ENCODE results near the gene ZNF19.

DNA sequence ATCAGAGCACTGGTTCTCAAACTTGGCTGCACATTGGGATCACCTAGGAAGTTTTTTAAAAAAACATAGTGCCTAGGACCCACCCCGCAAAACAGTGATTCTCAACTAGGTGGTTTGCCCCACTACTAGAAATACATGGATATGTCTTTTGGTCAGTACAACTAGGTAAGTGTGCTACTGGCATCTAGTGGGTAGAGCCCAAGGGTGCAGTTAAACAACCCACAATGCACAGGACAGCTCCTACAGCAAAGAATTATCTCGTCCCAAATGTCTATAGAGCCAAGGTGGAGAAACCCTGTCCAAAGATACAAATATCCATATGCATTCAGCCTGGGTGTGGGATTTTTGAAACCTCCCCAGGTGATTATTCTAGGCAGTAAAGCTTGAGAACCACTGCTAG lies 11.8 kb upstream of the ZNF19 start:
- TF ChIP-seq POLR2A (IDR thresholded peaks at IDR 0.05) (no peak), POLR2AphosphoS5 (IDR thresholded peaks at IDR 0.05) (no peak)
- TF ChIP-seq, protein P1, sequence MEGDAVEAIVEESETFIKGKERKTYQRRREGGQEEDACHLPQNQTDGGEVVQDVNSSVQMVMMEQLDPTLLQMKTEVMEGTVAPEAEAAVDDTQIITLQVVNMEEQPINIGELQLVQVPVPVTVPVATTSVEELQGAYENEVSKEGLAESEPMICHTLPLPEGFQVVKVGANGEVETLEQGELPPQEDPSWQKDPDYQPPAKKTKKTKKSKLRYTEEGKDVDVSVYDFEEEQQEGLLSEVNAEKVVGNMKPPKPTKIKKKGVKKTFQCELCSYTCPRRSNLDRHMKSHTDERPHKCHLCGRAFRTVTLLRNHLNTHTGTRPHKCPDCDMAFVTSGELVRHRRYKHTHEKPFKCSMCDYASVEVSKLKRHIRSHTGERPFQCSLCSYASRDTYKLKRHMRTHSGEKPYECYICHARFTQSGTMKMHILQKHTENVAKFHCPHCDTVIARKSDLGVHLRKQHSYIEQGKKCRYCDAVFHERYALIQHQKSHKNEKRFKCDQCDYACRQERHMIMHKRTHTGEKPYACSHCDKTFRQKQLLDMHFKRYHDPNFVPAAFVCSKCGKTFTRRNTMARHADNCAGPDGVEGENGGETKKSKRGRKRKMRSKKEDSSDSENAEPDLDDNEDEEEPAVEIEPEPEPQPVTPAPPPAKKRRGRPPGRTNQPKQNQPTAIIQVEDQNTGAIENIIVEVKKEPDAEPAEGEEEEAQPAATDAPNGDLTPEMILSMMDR (IDR thresholded peaks at IDR 0.05 in 8 of 11, conservative IDR thresholded peaks at IDR 0.05 in 3 of 11), result no peak

Measured in spleen (tissue), 7 donors.